B cell (primary cell): ENCODE data around the gene TBKBP1.

Source experiments
- EZH2 ChIP-seq: IDR thresholded peaks from 2 replicates; pipeline ENCODE4 v1.6.1; 2012; ENCODE audit warnings: borderline replicate concordance, low read depth, mild to moderate bottlenecking, moderate library complexity, low read length; ENCODE audit not compliant: insufficient read depth, poor library complexity, severe bottlenecking
- TF ChIP-seq, protein P1 (sequence below): fragments of 200-600 bp; IDR thresholded peaks from one replicate; pipeline ENCODE4 v1.8.0; 2022; ENCODE audit warnings: antibody characterized with exemption, mild to moderate bottlenecking

DNA sequence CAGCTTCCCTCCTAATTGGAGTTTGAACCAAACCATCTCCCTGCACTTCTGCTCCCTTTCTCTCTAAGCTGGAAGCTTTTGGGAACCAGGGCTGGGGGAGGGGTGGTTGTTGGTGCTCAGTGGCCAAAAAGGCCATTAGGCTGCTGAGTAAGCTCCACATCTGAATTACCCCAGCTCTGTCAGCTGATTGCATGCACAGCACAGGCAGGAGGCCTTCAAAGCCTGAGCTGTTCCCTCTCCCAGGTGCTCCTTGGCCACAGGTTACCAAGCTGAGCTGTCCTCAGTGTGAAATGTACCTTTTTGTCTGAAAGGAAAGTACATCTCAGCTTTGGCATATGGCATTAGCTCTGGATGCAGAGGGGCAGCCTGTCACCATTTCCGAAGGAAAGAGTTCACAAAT, 6.2 kb upstream of the TBKBP1 start:
- TF ChIP-seq, protein P1, sequence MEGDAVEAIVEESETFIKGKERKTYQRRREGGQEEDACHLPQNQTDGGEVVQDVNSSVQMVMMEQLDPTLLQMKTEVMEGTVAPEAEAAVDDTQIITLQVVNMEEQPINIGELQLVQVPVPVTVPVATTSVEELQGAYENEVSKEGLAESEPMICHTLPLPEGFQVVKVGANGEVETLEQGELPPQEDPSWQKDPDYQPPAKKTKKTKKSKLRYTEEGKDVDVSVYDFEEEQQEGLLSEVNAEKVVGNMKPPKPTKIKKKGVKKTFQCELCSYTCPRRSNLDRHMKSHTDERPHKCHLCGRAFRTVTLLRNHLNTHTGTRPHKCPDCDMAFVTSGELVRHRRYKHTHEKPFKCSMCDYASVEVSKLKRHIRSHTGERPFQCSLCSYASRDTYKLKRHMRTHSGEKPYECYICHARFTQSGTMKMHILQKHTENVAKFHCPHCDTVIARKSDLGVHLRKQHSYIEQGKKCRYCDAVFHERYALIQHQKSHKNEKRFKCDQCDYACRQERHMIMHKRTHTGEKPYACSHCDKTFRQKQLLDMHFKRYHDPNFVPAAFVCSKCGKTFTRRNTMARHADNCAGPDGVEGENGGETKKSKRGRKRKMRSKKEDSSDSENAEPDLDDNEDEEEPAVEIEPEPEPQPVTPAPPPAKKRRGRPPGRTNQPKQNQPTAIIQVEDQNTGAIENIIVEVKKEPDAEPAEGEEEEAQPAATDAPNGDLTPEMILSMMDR, result no peak
- no peak for TF ChIP-seq EZH2
